ENCODE data around the gene PAK6.

Gene PAK6

DNA sequence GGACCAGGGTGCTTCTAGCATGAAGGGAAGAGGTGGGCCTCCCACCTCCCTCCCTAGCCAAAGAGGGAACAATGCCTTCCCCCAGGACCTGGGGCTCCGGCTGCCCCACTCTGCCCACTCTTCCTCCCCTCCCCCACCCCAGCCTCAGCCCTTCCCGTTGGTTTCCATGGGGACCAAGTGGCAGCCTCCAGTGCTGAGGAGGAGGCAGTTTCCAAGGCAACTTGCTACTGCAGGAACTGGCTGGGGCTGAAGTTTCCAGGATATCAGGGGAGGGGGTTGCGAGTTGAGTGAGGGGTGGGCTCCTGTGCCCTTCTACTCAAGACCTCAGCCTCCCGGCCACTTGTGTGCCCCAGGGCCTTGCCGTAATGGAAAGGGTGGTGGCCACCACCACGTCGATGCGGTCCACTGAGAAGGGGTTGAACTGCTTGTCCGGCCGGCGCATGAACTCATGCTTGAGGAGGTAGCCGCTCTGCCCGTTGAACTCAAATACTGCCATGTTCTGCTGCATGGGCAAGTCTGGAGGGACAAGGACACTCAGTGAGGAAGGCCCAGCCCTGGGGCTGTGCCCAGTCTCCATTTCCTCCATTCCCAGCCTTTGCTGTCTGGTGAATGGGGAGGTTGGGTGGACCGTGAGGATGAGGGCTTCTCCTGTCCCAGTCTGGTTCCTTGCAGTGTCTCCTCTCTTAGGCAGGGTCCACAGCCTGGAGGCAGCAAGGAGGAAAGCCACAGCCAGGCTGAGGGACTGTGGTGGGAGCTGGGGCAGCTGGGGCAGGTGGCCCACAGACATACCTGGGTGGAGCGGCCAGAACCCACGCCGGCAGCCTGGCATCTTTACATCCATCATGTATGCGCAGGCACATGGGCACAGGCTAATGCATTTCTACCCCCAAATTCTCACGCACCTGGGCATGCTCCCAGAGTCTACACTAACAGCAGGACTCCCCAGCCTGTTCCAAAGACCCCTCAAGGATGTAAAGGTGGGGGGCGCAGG is 55.3 kb downstream of the PAK6 start:
- DNase-seq: no peak

DNA sequence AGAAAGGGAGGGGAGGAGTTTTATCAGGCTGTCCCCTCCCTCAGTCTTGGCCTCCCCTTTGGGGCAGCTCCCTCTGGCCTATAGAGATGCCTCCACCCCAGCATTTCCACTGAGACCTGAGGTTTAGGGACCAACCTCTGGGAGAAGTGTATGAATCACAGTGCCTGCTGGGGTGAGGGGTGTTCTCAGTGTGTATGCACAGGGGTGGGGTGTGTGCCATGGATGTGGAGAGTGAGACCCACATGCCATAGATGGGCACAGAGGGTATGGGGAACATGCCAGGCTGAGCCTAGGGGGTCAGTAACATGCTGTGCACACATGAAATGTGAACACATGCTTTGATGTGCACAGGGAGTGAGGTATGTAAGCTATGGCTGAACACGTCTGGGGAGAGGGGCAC is 56.4 kb downstream of the PAK6 start:
- DNase-seq: no peak

DNA sequence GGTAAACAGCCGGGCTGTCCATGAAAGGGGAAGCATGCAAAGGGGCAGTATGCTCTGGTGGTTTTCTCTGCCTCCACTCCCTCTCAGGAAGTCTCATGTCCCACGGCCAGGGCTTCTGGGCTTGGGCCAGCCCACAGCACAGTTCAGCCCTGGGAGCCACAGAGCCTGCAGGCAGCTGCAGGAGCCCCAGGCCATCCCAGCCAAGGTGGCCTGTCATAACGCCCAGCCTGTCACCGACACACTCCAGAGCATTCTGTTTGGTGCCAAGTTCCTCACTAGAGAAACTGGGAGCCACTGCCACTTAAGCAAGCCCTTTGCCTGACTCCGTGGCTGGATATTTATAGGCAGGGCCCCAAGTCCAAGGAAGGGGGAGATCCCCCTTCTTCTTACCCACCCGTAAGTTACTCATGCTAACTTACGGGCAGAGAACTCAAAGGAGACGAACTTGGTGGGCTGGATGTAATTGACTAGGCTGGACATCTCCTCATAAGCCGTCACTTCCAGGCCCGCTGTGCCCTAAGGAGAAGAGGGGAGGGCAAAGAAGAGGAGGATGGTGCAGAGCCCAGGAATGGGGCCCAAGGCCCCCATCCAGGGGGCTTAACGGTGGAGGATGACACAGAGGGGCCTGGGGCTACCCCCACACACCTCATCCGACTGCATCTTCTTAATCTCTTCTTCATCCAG is 57.2 kb downstream of the PAK6 start:
- no peak for DNase-seq

DNA sequence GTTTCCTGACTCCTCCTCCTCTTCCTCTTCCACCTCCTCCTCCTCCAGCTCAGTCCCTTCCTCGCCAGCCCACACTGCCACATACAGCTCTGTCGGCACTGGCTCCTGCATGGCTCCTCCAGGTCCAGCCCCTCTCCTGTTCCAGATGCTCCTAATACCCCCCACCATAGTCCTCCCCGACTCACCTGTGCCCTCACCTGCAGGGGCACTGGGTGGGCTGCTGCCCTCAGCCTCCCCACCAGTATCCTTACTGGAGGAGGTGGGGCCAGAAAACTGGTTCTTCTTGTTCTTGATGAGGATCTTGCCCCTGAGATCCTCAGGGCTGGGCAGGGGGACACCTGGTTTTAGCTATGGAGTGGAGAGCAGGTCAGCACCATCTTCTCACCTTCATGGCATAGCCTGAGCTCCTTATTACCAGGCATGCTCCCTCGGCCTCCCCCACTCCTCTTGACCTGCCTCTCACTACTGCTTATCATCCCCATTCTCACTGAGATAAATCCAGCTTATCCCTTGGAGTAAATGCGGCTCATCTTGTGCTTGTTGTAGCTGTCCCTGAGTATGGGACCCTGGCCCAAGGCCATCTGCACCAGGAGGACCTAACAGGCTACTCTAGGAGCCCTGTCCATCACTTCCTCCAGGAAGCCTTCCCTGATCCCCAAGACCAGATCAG is 57.8 kb downstream of the PAK6 start:
- no peak for DNase-seq

DNA sequence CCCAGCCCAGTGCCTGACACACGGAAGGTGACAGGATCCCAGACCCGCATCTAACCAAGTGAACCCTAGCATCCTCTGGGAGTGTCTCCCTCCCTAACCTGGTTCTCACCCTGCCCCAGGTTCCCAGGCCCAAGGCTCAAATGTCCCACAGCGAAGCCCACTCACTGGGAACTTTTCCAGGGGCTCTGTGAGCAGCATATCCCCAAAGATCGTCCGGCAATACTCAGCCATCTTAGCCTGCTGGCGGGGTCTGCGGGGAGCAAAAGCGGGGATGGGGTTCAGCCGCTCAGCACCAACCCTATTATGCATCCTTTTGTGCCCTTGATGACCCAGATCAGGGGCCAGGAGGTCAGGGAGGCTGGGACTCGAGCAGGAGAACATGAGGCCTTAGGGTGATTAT is 58.5 kb downstream of the PAK6 start:
- no peak for DNase-seq

DNA sequence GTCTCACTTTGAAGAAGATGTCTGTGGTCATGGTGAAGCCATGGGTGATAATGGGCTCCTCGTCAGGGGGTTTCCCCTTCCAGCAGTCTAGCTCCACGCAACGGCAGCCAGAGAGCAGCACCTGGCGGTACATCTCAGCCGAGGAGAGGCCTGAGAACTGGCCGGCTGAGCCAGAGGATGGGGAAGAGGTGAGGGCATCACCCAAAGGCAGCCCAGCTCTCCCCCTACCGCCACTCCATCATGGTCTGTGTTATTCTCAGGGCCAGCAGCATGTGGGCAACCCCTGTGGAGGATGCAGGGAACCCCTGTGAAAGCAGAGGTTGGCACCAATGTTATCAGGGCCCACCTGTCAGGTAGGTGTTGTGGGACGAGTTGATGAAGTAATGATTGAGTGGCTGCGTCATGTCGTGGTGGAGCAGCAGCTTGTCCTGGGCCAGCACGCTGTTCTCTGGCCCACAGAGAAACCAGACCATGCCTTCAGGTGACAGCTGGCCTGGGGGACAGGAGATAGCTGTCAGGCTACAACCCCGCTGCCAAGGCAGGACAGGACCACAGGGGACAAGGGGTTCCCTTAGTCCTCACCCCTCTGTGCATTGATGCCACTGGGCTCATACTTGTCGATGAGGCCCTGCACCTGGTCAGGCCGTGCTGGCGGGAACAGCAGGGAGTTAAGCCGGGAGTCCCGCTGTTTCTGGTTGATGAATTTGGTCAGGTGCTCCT is 59.5 kb downstream of the PAK6 start:
- no peak for DNase-seq

DNA sequence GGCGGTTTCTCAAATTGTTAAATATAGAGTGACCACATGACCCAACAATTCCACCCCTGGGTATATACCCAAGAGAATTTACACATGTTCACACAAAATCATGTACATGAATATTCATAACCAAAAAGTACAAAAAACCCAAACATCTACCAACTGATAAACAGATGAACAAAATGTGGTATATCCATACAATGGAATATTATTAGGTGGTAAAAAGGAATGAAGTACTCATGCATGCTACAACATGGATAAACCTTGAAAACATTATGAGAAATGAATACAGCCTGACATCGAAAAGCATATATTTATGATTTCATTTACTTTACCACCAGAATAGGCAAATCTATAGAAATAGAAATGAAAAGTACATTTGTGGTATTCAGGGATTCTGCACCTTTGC is 61.5 kb downstream of the PAK6 start:
- no peak for DNase-seq

DNA sequence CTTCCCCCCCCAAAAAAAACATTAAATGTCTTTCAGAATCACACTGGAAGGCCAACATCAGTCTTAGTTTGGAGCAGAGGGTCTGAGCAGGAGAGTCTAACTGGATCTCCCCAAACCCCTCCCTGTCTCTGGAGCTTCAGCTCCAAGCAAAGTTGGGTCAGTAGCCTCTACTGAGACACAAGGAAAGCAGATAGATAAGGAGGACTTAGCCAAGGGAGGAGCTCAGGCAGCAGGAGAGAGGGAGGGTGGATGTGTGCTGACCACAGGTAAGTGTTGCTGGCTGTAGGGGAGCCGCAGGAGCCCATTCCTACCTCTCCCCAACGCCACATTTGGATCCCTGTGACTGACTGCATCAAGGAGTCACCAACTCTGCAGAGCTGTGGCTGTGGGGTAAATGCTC is 61.9 kb downstream of the PAK6 start:
- no peak for DNase-seq

DNA sequence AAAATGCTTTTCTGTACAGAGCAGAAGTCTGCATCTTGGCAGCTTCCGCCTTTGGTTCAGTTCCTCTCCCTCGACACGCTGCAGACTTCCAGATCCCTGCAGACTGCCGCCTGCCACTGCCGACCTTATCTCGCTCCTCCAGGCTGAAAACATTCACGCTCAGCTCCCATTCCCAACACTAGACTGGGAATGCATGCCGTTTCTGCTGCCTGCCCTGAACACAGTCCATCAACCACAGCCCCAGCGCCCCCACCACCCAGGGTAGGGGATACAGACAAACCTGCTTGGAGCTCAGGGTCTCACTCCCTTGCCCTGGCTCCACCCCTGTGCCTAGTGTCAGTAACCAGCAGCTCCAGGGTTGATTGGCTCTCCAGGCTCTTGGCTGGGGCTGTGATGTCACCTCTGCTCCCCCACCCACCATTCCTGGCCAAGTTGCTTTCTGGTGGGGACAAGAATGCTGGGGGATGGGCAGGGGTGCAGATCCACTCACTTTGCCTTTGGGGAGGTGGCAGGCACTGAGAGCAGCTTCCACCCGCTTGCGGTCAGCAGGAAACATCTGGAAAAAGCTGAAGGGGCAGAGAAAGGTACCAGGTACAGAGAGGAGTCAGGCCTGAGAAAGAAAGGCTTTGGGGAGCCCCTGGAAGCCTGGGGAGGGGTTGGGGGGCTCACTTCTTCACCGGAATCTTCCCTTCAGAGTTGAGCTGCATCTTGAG is 62.8 kb downstream of the PAK6 start:
- no peak for DNase-seq

DNA sequence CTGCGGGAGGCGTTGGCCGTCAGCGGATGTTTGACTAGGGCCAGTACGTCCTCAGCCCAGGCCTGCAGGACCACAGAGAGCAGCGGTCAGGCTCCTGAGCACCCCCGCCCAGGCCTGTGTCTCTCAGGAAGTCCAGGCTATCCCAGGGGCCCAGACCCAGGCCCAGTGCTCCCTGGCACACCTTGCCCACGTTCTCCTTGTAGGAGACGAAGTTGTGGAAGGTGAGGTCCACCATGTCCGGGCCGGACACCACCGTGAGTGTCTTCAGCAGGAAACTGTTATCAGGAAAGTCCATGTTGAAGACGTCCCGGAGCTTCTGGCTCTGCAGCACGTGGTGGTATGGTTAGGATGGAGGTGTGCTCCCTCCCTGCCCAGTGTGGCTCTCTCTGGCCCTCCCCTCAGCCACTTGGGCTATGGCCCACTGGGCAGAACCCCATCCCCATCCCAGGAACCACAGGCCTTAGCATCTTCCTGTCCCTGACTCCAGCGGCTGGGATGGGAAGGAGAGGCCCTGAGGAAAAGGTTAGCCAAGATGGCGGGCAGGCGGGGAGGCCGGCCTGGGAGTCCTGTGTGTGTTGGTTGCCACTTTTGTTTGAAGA is 63.5 kb downstream of the PAK6 start:
- DNase-seq: no peak

DNA sequence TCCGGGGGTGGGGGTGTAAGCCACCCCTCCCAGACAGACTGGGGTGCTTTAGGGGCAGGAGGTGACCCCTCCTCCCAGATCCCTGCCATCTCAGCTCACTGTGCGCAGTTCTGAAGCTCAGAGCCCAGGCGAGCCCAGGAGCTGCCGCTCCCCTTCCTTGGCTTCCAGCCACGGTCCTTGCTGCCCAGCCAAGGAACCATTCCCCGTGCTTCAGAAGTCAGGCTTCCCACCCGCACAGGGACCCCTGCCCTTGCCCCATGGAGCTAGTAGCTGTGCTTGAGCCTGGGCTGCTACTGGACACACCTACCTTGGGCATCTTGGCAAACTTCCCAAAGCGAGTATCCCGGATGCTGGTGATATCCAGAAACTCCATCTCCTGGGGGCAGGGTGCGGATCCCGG is 64.1 kb downstream of the PAK6 start:
- DNase-seq: no peak

DNA sequence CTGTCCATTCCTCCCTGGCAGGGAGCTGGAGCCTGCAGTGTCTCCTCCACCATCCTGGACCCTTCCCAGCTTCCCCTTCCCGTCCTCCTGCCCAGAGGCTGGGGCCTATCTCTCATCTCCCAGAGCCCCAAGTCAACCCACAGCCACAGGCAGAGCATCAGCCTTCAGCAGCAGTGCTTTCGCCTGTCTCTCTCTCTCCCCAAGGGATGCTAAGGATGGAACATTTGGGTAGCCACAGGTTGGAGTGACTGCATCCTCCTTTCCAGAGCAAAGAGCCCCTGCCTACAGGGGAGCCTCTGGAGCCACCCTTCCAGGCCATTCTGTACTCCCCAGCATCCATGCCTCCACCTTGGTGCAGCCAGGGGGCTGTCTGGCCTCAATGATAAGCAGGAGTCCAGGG is 64.7 kb downstream of the PAK6 start:
- no peak for DNase-seq

DNA sequence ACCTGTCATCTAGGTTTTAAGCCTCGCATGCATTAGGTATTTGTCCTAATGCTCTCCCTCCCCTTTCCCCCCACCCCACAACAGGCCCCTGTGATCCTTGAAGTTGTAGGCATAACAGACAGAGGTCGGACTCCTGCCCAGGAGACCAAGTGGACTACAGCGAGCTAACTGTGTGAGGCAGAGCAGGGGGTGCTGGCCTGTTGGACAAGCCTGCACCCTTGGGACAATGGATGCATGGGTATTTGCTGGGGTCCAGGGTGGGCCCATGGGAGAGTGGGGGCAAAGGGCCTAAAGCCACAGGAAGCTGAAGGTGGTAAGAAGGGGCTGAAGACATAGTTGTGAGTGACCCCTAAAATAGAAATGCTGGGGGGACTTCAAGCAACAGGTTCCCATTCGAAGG is 66.4 kb downstream of the PAK6 start:
- DNase-seq: no peak

DNA sequence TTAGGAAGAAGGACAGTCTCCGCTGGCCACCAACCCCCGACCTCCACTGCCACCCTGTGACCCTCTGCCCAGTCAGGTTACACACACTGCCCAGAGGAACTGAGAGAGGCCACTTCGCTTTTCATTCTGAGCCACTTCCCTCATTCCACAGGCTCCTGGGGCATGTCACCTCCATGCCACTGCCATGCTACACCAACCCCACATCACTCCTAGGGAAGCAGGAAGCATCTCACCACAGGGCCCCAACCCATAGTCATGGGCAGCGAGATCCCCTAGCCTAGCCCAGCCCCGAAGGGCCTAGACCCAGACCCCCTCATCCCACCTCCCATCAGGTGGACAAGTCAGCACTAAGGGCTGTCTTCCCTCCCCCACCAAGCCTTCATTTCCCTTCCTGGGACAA is 67.5 kb downstream of the PAK6 start:
- DNase-seq: no peak

DNA sequence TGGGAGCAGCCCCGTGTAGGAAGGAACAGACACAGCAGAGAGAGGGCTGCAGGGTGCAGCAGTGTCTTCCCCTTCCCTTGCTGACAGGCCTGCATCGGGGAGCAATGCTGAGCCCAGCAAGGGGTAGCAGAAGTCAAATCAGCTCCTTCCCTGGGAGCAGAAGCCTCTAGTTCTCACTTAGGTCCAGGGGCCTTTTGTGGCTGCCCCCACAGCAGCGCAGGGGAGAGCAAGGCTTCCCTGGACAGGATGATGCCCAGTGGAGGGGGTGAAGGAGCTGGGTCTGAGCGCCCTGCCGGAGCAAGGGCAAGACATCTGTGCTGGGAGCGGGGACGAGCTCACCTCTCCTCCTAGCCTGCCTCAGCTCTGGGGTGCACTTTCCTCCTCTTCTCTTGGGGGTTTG is 68.0 kb downstream of the PAK6 start:
- no peak for DNase-seq

DNA sequence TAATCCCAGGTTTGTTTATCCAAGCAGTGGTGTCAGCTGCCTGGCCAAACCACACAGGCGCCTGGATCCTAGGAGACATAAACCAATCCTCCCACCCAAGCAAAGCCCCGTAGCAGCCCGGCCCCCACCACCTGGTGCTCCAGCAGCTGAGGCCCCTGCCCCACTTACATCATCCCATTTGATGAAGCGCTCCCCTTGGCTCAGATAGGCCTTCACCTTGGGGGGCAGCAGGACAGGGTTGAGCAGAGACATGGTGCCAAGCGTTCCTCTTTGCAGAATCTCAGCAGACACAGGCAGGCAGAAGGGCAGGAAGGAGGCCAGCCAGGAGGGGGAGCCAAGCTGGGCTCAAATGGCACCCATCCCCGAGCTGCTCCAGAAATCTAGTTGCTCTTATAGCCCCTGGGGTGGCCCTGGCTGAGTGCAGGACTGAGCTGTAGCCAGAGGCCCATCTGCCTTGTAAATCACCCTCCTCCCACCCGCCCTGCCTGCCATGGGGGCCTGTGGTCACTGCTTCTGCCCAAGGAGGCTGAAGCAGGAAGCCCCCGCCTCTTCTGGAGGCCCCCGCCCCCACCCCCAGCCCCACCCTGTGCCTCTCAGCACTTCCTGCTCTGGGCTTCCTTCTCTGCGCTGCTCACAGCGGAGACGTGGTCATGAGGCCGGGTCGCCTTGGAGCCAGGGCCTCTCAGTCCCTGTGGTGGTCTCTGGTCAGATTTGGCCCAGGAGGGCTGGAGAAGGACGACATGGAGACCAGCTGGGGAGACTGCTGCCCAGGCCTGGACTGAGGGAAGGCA is 68.8 kb downstream of the PAK6 start, which contains the start of gene PLCB2:
TSS of gene PLCB2 (minus strand) at position 515 of the 791 bp plus-strand sequence. CDS start at position 252, 263 bp downstream.
- no peak for DNase-seq

DNA sequence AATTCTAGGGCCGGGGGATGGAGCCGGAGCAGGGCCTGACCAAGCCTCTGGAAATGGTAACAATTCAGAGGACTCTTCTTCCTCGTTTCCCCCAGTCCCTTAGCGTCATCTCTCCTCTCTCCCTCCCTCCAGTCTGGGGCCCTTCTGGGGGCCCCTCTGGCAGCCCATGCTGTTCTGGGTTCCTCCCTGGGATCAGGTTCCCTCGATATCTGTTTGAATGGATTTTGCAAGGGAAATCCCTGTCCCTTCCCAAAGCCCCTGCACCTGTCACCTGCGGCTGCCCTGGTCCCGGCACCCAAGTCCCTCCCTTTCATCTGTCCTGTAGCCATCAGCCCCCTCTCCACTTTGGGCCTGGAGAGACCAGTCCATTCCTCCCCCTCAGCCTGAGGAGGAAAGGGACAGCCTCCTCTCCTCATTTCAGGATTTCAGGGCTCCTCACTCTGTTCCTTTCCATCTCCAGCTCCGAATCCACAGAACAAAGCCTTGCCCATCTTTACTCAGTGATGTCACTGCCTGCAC is 70.5 kb downstream of the PAK6 start:
- no peak for DNase-seq

DNA sequence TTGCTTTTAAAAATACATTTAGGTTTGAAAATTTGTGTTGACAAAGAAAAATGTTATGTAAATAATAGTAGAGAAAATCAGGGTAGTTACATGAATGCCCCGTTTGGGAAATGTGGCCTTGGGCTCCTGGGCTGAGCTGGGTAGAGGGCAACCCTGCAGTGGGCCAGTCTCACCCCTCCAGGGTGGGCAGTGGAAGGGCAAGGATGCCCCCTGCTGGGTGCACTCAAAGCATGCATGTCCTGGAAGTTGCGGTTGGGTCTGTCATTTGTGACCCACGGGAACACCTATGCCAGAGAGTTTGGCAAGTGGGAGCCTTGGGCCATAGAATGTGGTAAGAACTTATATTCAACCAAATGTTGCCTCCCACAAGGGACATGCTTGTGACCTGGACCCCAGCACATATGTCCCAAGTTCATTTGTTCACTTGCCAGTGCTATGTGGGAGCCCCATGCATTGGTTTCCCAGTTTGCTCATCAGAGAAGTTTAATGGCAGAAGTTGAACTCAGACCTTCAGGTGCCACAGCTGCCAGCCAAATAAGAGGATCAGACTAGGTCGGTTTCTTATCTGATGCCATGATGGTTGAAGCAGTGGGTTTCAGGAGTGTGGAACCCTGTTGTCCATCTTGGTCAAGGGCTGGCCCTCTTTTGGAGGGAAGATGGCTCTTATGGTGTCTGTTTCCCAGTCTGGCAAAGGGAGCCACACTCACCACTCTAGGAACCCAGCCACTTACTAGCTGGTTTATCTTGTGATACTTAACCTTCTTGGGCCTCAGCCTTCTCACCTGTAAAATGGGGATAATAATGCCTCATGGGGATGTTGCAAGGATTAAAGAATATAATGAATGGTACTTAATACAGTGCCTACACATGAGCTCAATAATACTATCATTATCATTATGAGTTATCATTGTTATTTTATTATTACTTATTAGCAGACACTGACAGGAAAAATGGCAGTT is 71.4 kb downstream of the PAK6 start:
- peak; percentile 0 for DNase-seq

DNA sequence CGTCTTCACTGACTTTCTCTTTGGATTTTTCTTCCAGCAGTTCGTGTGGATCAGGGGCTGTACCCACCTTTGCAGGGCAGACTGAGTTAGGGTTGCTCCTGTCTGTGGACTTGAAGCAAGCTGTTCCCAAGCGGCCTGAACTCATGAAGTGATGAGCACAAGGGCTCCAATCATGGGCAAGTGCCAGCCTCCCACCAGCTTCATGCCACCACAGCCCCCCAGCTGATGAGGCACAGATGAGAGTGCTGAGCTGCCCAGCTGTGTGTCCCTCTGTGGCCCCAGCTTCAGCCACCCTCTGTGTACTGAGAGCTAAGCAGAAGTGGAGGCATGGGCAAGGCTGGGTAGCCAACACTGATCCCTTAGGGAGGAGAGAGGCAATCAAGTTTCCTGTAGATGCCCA is 72.1 kb downstream of the PAK6 start:
- DNase-seq: no peak
